H9 (cell line): ENCODE measurements around the gene ADGRD1. TPM values are rescaled to one million over a fixed set of nuclear protein-coding genes. Genes with fewer than 3 reads are reported as not detected.
A peak's percentile ranks its signal among the peaks of the same experiment; 100 is the strongest.

Experiments
- DNase-seq: peaks from one replicate; pipeline ENCODE4 v3.0.0-alpha.2; 2017
- H2AFZ ChIP-seq: one replicate; pipeline ENCODE4 v1.6.1; 2013; ENCODE audit warnings: mild to moderate bottlenecking, low read length, control low read depth, moderate library complexity
- H2AK5ac ChIP-seq: 2 replicates; pipeline ENCODE4 v1.6.1; 2013; ENCODE audit warnings: low read length, control low read depth, mixed read lengths; ENCODE audit not compliant: insufficient read length
- H2BK120ac ChIP-seq: one replicate; pipeline ENCODE4 v1.6.1; 2013; ENCODE audit warnings: low read depth, mild to moderate bottlenecking, low read length, control low read depth, inconsistent platforms; ENCODE audit not compliant: poor library complexity, severe bottlenecking
- H2BK12ac ChIP-seq: 2 replicates; pipeline ENCODE4 v1.6.1; 2013; ENCODE audit warnings: low read length, control low read depth, mixed read lengths, low read depth; ENCODE audit not compliant: insufficient read length
- H2BK15ac ChIP-seq: 2 replicates; pipeline ENCODE4 v1.6.1; 2013; ENCODE audit warnings: low read depth, low read length, control low read depth
- H2BK20ac ChIP-seq: one replicate; pipeline ENCODE4 v1.6.1; 2013; ENCODE audit warnings: low read depth, mild to moderate bottlenecking, low read length, control low read depth, inconsistent platforms; ENCODE audit not compliant: poor library complexity, severe bottlenecking
- H2BK5ac ChIP-seq: 2 replicates; pipeline ENCODE4 v1.6.1; 2013; ENCODE audit warnings: low read length, control low read depth, mixed read lengths; ENCODE audit not compliant: insufficient read length
- H3K14ac ChIP-seq: 2 replicates; pipeline ENCODE4 v1.6.1; 2013; ENCODE audit warnings: low read length, control low read depth; ENCODE audit not compliant: insufficient read depth
- H3K18ac ChIP-seq: 2 replicates; pipeline ENCODE4 v1.6.1; 2013; ENCODE audit warnings: low read depth, mild to moderate bottlenecking, mixed read lengths, low read length, control low read depth; ENCODE audit not compliant: insufficient read length
- H3K23ac ChIP-seq: 2 replicates; pipeline ENCODE4 v1.6.1; 2013; ENCODE audit warnings: low read length, control low read depth, mixed read lengths, low read depth; ENCODE audit not compliant: insufficient read length
- H3K23me2 ChIP-seq: 2 replicates; pipeline ENCODE4 v1.6.1; 2013; ENCODE audit warnings: low read depth, mild to moderate bottlenecking, mixed read lengths, low read length, control low read depth; ENCODE audit not compliant: insufficient read length, poor library complexity, severe bottlenecking
- H3K27ac ChIP-seq: 2 replicates; pipeline ENCODE4 v1.5.1; 2013; ENCODE audit warnings: low read length, control low read depth, mixed read lengths, low read depth; ENCODE audit not compliant: insufficient read length
- H3K27me3 ChIP-seq: 2 replicates; pipeline ENCODE4 v1.6.1; 2013; ENCODE audit warnings: low read length, control low read depth, inconsistent platforms; ENCODE audit not compliant: insufficient read depth
- H3K4ac ChIP-seq: 2 replicates; pipeline ENCODE4 v1.6.1; 2013; ENCODE audit warnings: low read depth, mild to moderate bottlenecking, control low read depth, inconsistent platforms, low read length, moderate library complexity
- H3K4me1 ChIP-seq: 2 replicates; pipeline ENCODE4 v1.6.1; 2013; ENCODE audit warnings: low read length, control low read depth, inconsistent platforms; ENCODE audit not compliant: insufficient read depth
- H3K4me2 ChIP-seq: 2 replicates; pipeline ENCODE4 v1.6.1; 2013; ENCODE audit warnings: low read length, control low read depth, mixed read lengths; ENCODE audit not compliant: insufficient read length, insufficient read depth
- H3K56ac ChIP-seq: 2 replicates; pipeline ENCODE4 v1.6.1; 2013; ENCODE audit warnings: low read depth, mild to moderate bottlenecking, mixed read lengths, low read length, control low read depth; ENCODE audit not compliant: insufficient read length
- H3K79me1 ChIP-seq: 2 replicates; pipeline ENCODE4 v1.6.1; 2013; ENCODE audit warnings: low read depth, mild to moderate bottlenecking, moderate library complexity, low read length, control low read depth, inconsistent platforms; ENCODE audit not compliant: insufficient read depth, poor library complexity, severe bottlenecking
- H3K79me2 ChIP-seq: 2 replicates; pipeline ENCODE4 v1.6.1; 2013; ENCODE audit warnings: low read length, control low read depth, inconsistent platforms; ENCODE audit not compliant: insufficient read depth
- H3K9ac ChIP-seq: 2 replicates; pipeline ENCODE4 v1.6.1; 2013; ENCODE audit warnings: low read length, control low read depth, mixed read lengths; ENCODE audit not compliant: insufficient read length; ENCODE audit errors: extremely low read depth
- H3K9me3 ChIP-seq: one replicate; pipeline ENCODE4 v1.6.1; 2013; ENCODE audit warnings: low read depth, low read length, inconsistent platforms; ENCODE audit not compliant: control insufficient read depth
- H3T11ph ChIP-seq: one replicate; pipeline ENCODE4 v1.6.1; 2013; ENCODE audit warnings: mild to moderate bottlenecking, low read length, control low read depth, inconsistent platforms
- H4K20me1 ChIP-seq: one replicate; pipeline ENCODE4 v1.6.1; 2013; ENCODE audit not compliant: control insufficient read depth, insufficient read length, insufficient read depth
- H4K5ac ChIP-seq: 2 replicates; pipeline ENCODE4 v1.6.1; 2013; ENCODE audit warnings: low read depth, mild to moderate bottlenecking, mixed read lengths, low read length, control low read depth; ENCODE audit not compliant: insufficient read length
- H4K8ac ChIP-seq: replicated peaks from 2 replicates; pipeline ENCODE4 v1.6.1; 2013; ENCODE audit warnings: low read length, control low read depth, mixed read lengths, low read depth; ENCODE audit not compliant: insufficient read length
- H4K91ac ChIP-seq: 2 replicates; pipeline ENCODE4 v1.6.1; 2013; ENCODE audit warnings: low read depth, mild to moderate bottlenecking, moderate library complexity, mixed read lengths, low read length, control low read depth; ENCODE audit not compliant: insufficient read length
- H3K27ac Mint-ChIP-seq, 3 experiments: 2 replicates in 2 of 3; 3 replicates in 1 of 3; pipeline ENCODE4 v1.8.0; 2020 to 2021; ENCODE audit warnings: mixed read lengths in 3 of 3, mild to moderate bottlenecking in 1 of 3, moderate library complexity in 1 of 3
- H3K27me3 Mint-ChIP-seq: 2 replicates; pipeline ENCODE4 v1.8.0; 2021; ENCODE audit warnings: low read depth, mild to moderate bottlenecking, moderate library complexity, mixed read lengths
- H3K36me3 Mint-ChIP-seq, 3 experiments: 2 replicates in 2 of 3; 3 replicates in 1 of 3; pipeline ENCODE4 v1.8.0; 2020 to 2021; ENCODE audit warnings: low read depth in 3 of 3, mixed read lengths in 3 of 3; ENCODE audit not compliant: insufficient read depth in 1 of 3
- H3K4me1 Mint-ChIP-seq, 2 experiments: 2 replicates each; pipeline ENCODE4 v1.8.0; 2020; ENCODE audit warnings: mixed read lengths in 2 of 2
- H3K4me3 Mint-ChIP-seq, 2 experiments: 2 replicates in 1 of 2; 3 replicates in 1 of 2; pipeline ENCODE4 v1.8.0; 2020 to 2021; ENCODE audit warnings: mild to moderate bottlenecking in 2 of 2, mixed read lengths in 2 of 2, moderate library complexity in 1 of 2
- H3K9me3 Mint-ChIP-seq, 2 experiments: 2 replicates in 1 of 2; 3 replicates in 1 of 2; pipeline ENCODE4 v1.8.0; 2020; ENCODE audit warnings: mild to moderate bottlenecking in 2 of 2, mixed read lengths in 2 of 2, moderate library complexity in 1 of 2
- WGBS: extraction: QIAGEN DNeasy Blood & Tissue Kit; methylation state at CpG from one replicate; pipeline ENCODE4 v1.1.7; 2013; ENCODE audit warnings: missing lambda C conversion rate, low lambda C conversion rate, mixed read lengths; ENCODE audit not compliant: insufficient read length; ENCODE audit errors: extremely low coverage; 5-methylcytosine and 5-hydroxymethylcytosine counted together
- total RNA-seq: library from RNA; stranded (reverse); gene quantifications from 2 replicates; pipeline ENCODE4 v1.2.1, GENCODE V29; 2021
- TF ChIP-seq, protein P1 (sequence below): fragments of 200-600 bp; sonication (generic); conservative IDR thresholded peaks from 3 replicates; pipeline ENCODE4 v1.8.0; 2021; ENCODE audit warnings: antibody characterized with exemption, mild to moderate bottlenecking

ADGRD1 gene
- total RNA-seq, 1 experiment from 2014 or later, result 0.52 TPM

DNA sequence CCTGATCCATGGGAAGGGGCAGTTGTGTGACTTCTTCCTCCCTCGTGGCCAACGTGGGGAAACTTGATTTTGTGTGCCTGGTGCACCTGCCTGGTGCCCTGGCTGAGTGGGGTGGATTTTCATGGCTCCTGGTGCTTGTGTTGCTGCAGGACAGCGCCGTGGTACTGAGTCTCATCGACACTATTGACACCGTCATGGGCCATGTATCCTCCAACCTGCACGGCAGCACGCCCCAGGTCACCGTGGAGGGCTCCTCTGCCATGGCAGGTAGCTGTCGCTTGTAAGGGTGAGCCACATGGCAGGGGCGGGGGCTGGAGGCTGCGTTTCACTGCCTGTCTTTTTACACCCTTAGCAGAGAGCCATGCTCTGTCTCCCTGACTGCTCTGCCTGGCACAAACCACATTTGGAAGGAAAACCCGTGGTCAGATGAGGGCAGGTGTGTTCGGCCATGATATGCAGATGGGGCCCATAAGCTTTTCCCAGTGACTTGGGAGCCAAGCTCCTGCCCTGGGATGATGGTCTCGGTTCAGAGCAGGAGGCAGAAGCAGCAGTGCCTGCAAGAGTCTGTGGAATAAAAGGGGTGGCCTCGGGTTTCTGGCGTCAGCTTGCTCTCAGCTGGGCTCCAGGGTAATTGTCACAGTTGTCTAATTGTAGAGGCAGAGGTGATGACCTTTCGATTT, 49.5 kb downstream of the ADGRD1 start:
- Histone ChIP-seq H3K14ac (no peak overlapping the region; the same call in 1 of the 2 replicates), H3K27ac (no peak overlapping the region), H3K56ac (no peak overlapping the region), H3T11ph (no peak overlapping the region), H4K91ac (no peak overlapping the region), H3K79me1 (no peaks in the 10 kb centered on the region), H2BK20ac (no peak overlapping the region), H4K20me1 (no peaks in the 10 kb centered on the region), H4K5ac (no peak overlapping the region), H3K18ac (no peak overlapping the region), H2BK120ac (no peak overlapping the region), H2AFZ (no peak overlapping the region), H3K9me3 (no peaks in the 10 kb centered on the region), H3K79me2 (no peaks in the 10 kb centered on the region), H4K8ac (no peak overlapping the region), H2BK5ac (no peak overlapping the region), H3K4me1 (no peaks in the 10 kb centered on the region), H3K4me2 (no peak overlapping the region), H2BK12ac (no peak overlapping the region), H3K23ac (no peak overlapping the region), H3K23me2 (no peaks in the 10 kb centered on the region), H3K9ac (no peak overlapping the region), H2BK15ac (no peak overlapping the region), H3K4ac (no peak overlapping the region), H3K27me3 (no peaks in the 10 kb centered on the region), H2AK5ac (no peak overlapping the region)
- Mint-ChIP-seq H3K9me3 (peaks cover 21 to 22% of the 10 kb centered on the region in 2 experiments), H3K4me3 (peak overlapping the region in 1 of 2 experiments; percentile 56; a peak in 1 of 5 replicates), H3K27ac (no peak overlapping the region), H3K4me1 (peaks cover 0 to 10% of the 10 kb centered on the region in 2 experiments; a peak in 2 of 4 replicates), H3K27me3 (peaks cover 4% of the 10 kb centered on the region), H3K36me3 (peaks cover 8 to 16% (median 9%) of the 10 kb centered on the region in 3 experiments)
- TF ChIP-seq, protein P1, sequence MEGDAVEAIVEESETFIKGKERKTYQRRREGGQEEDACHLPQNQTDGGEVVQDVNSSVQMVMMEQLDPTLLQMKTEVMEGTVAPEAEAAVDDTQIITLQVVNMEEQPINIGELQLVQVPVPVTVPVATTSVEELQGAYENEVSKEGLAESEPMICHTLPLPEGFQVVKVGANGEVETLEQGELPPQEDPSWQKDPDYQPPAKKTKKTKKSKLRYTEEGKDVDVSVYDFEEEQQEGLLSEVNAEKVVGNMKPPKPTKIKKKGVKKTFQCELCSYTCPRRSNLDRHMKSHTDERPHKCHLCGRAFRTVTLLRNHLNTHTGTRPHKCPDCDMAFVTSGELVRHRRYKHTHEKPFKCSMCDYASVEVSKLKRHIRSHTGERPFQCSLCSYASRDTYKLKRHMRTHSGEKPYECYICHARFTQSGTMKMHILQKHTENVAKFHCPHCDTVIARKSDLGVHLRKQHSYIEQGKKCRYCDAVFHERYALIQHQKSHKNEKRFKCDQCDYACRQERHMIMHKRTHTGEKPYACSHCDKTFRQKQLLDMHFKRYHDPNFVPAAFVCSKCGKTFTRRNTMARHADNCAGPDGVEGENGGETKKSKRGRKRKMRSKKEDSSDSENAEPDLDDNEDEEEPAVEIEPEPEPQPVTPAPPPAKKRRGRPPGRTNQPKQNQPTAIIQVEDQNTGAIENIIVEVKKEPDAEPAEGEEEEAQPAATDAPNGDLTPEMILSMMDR, result no peak
- DNase-seq, result no peak
- no CpG with 5 or more reads among the region's 18 CpGs for WGBS
